HEK293 (cell line): Measurements from ENCODE around the gene LILRB5.

Experiments used
- CTCF ChIA-PET: fragments of 350-600 bp; formaldehyde crosslinking; extraction: SDS; loops from one replicate; lab custom pipeline; 2021; ENCODE audit warnings: antibody characterized with exemption; lab: Yijun Ruan, JAX
- POLR2A ChIA-PET: fragments of 300-600 bp; formaldehyde crosslinking; extraction: SDS; loops from one replicate; lab custom pipeline; 2020; ENCODE audit warnings: antibody characterized with exemption, inconsistent platforms; lab: Yijun Ruan, JAX
- H3K27ac ChIP-seq: fragments of 200-500 bp; sonication (Bioruptor generic); 2 replicates; pipeline ENCODE4 v1.5.1; 2014; ENCODE audit warnings: low read depth, low read length, control low read depth, inconsistent platforms; ENCODE audit errors: extremely low read depth
- H3K36me3 ChIP-seq, 2 experiments: fragments of 200-500 bp in 1 of 2; sonication (Bioruptor generic) in 1 of 2; 1 replicate in 1 of 2; 2 replicates in 1 of 2; pipeline ENCODE4 v1.5.1; 2014 to 2017; ENCODE audit warnings: inconsistent platforms in 2 of 2, low read length in 2 of 2; ENCODE audit not compliant: control insufficient read depth in 2 of 2, insufficient read depth in 1 of 2
- H3K4me1 ChIP-seq: fragments of 200-500 bp; sonication (Bioruptor generic); 2 replicates; pipeline ENCODE4 v1.5.1; 2014; ENCODE audit warnings: mild to moderate bottlenecking, low read length, inconsistent platforms; ENCODE audit not compliant: control insufficient read depth, insufficient read depth
- H3K4me3 ChIP-seq: 2 replicates; pipeline ENCODE4 v1.5.1; 2011; ENCODE audit warnings: low read depth, mild to moderate bottlenecking, control low read depth, low read length, moderate library complexity
- H3K9me3 ChIP-seq: fragments of 200-500 bp; sonication (Bioruptor generic); 2 replicates; pipeline ENCODE4 v1.5.1; 2014; ENCODE audit warnings: low read depth, low read length, inconsistent platforms; ENCODE audit not compliant: control insufficient read depth, insufficient read depth
- KLF1 ChIP-seq: fragments of 450-650 bp; formaldehyde crosslinking; IDR thresholded peaks from 2 replicates; pipeline ENCODE4 v1.5.1; 2016; ENCODE audit warnings: missing biosample characterization, missing genetic modification characterization
- KLF8 ChIP-seq: fragments of 450-650 bp; formaldehyde crosslinking; IDR thresholded peaks from 2 replicates; pipeline ENCODE4 v1.5.1; 2016; ENCODE audit warnings: missing biosample characterization, missing genetic modification characterization
- MEIS1 ChIP-seq: sonication (generic); formaldehyde crosslinking; IDR thresholded peaks from 2 replicates; pipeline ENCODE4 v1.8.1; 2022; ENCODE audit warnings: missing genetic modification reagents, mild to moderate bottlenecking, borderline replicate concordance
- RBAK ChIP-seq: fragments of 450-650 bp; formaldehyde crosslinking; IDR thresholded peaks from 2 replicates; pipeline ENCODE4 v1.5.1; 2016; ENCODE audit warnings: missing biosample characterization, missing genetic modification characterization
- SP7 ChIP-seq: fragments of 450-650 bp; formaldehyde crosslinking; IDR thresholded peaks from 2 replicates; pipeline ENCODE4 v1.5.1; 2016; ENCODE audit warnings: missing biosample characterization, missing genetic modification characterization
- ZBTB17 ChIP-seq: fragments of 450-650 bp; formaldehyde crosslinking; IDR thresholded peaks from 2 replicates; pipeline ENCODE4 v1.5.1; 2016; ENCODE audit warnings: missing biosample characterization, missing genetic modification characterization
- ZFP69B ChIP-seq: fragments of 450-650 bp; formaldehyde crosslinking; IDR thresholded peaks from 2 replicates; pipeline ENCODE4 v1.5.1; 2016; ENCODE audit warnings: missing biosample characterization, missing genetic modification characterization
- ZIC2 ChIP-seq: fragments of 450-650 bp; formaldehyde crosslinking; IDR thresholded peaks from 2 replicates; pipeline ENCODE4 v1.5.1; 2016; ENCODE audit warnings: missing biosample characterization, missing genetic modification characterization
- ZNF138 ChIP-seq: fragments of 450-650 bp; formaldehyde crosslinking; IDR thresholded peaks from 2 replicates; pipeline ENCODE4 v1.5.1; 2016; ENCODE audit warnings: missing biosample characterization, missing genetic modification characterization, borderline replicate concordance
- ZNF266 ChIP-seq: fragments of 450-650 bp; formaldehyde crosslinking; IDR thresholded peaks from 2 replicates; pipeline ENCODE4 v1.5.1; 2016; ENCODE audit warnings: missing biosample characterization, missing genetic modification characterization, low read depth
- ZNF292 ChIP-seq: fragments of 450-650 bp; formaldehyde crosslinking; IDR thresholded peaks from 2 replicates; pipeline ENCODE4 v1.5.1; 2016; ENCODE audit warnings: low read depth, missing biosample characterization, missing genetic modification characterization, borderline replicate concordance
- ZNF302 ChIP-seq: fragments of 450-650 bp; formaldehyde crosslinking; IDR thresholded peaks from 2 replicates; pipeline ENCODE4 v1.5.1; 2016; ENCODE audit warnings: missing biosample characterization, missing genetic modification characterization, low read depth
- ZNF423 ChIP-seq: fragments of 450-650 bp; formaldehyde crosslinking; IDR thresholded peaks from 2 replicates; pipeline ENCODE4 v1.5.1; 2016; ENCODE audit warnings: missing biosample characterization, missing genetic modification characterization
- ZNF558 ChIP-seq: fragments of 450-650 bp; formaldehyde crosslinking; IDR thresholded peaks from 2 replicates; pipeline ENCODE4 v1.5.1; 2016; ENCODE audit warnings: missing biosample characterization, missing genetic modification characterization
- ZNF561 ChIP-seq: fragments of 450-650 bp; IDR thresholded peaks from 2 replicates; pipeline ENCODE4 v1.5.1; 2018; ENCODE audit warnings: missing biosample characterization, missing genetic modification characterization, borderline replicate concordance
- ZNF596 ChIP-seq: fragments of 450-650 bp; IDR thresholded peaks from 2 replicates; pipeline ENCODE4 v1.5.0; 2018; ENCODE audit warnings: missing biosample characterization, mild to moderate bottlenecking, missing genetic modification characterization, moderate library complexity
- ZNF610 ChIP-seq: fragments of 450-650 bp; formaldehyde crosslinking; IDR thresholded peaks from 2 replicates; pipeline ENCODE4 v1.5.1; 2016; ENCODE audit warnings: missing biosample characterization, missing genetic modification characterization, borderline replicate concordance
- ZNF660 ChIP-seq: fragments of 450-650 bp; IDR thresholded peaks from 2 replicates; pipeline ENCODE4 v1.5.1; 2018; ENCODE audit warnings: missing biosample characterization, mild to moderate bottlenecking, missing genetic modification characterization
- TF ChIP-seq, protein P1 (sequence below): fragments of 450-650 bp; formaldehyde crosslinking; IDR thresholded peaks from 2 replicates; pipeline ENCODE4 v1.5.1; 2016; ENCODE audit warnings: missing biosample characterization, missing genetic modification characterization
- TF ChIP-seq, protein P2 (sequence below): fragments of 450-650 bp; IDR thresholded peaks from 2 replicates; pipeline ENCODE4 v1.5.1; 2018; ENCODE audit warnings: missing biosample characterization, missing genetic modification characterization
- TF ChIP-seq, protein P3 (sequence below): fragments of 450-650 bp; formaldehyde crosslinking; IDR thresholded peaks from 2 replicates; pipeline ENCODE4 v1.5.0; 2017; ENCODE audit warnings: missing biosample characterization, missing genetic modification characterization, borderline replicate concordance
- TF ChIP-seq, protein P4 (sequence below): fragments of 450-650 bp; formaldehyde crosslinking; IDR thresholded peaks from 2 replicates; pipeline ENCODE4 v1.5.1; 2017; ENCODE audit warnings: missing biosample characterization, missing genetic modification characterization

LILRB5 gene

DNA sequence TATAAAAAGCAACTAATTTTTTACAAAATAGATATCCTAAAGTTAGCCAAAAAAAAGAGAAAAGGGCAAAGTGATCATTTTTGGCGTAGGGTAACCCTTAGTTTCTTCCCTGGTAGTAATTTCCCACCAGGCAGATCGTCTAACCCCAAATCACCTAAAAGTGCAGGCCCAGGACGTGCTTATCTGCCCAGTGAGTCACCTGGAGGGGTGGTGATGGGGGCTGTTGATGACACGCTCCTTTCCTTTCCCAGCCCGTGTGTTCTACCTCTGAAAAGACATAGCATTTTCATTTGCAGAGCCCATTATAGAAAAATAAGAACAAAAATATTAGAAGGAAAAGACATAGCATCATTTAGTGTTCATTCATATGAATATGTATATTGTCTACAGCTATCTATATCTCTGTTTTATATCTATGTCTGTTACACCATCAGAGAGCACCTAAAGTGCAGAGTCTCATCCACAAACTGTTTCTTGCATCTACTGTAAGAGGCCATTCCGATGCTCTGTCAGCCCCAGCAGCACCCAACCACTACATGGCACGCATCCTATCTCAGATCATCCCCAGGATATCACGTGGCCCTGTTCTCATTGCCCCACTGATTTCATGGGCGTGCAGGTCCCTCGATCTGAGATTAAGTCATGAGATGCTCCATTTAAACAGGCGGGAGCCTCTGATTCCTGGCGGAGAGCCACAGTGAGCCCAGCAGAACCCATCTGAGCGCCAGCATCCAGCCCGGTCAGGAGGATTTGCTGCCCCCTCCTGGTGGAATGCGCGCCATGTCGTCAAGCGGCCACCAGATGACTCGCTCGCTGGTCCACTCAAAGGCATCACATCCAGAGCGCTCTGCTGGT lies 25.8 kb downstream of the LILRB5 start (continued):
- TF ChIP-seq, protein P1, sequence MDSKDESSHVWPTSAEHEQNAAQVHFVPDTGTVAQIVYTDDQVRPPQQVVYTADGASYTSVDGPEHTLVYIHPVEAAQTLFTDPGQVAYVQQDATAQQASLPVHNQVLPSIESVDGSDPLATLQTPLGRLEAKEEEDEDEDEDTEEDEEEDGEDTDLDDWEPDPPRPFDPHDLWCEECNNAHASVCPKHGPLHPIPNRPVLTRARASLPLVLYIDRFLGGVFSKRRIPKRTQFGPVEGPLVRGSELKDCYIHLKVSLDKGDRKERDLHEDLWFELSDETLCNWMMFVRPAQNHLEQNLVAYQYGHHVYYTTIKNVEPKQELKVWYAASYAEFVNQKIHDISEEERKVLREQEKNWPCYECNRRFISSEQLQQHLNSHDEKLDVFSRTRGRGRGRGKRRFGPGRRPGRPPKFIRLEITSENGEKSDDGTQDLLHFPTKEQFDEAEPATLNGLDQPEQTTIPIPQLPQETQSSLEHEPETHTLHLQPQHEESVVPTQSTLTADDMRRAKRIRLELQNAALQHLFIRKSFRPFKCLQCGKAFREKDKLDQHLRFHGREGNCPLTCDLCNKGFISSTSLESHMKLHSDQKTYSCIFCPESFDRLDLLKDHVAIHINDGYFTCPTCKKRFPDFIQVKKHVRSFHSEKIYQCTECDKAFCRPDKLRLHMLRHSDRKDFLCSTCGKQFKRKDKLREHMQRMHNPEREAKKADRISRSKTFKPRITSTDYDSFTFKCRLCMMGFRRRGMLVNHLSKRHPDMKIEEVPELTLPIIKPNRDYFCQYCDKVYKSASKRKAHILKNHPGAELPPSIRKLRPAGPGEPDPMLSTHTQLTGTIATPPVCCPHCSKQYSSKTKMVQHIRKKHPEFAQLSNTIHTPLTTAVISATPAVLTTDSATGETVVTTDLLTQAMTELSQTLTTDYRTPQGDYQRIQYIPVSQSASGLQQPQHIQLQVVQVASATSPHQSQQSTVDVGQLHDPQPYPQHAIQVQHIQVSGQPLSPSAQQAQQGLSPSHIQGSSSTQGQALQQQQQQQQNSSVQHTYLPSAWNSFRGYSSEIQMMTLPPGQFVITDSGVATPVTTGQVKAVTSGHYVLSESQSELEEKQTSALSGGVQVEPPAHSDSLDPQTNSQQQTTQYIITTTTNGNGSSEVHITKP (tag by site-specific recombination) = peak; percentile 68
- TF ChIP-seq ZNF561 (tag by site-specific recombination) = peak; percentile 76; the same call in 1 of the 2 replicates
- no peak for TF ChIP-seq ZNF302
- peak; percentile 45; the same call in 1 of the 2 replicates for TF ChIP-seq SP7
- TF ChIP-seq ZNF660 (tag by site-specific recombination) = peak; percentile 81
- no peak for TF ChIP-seq ZNF596 (tag by site-specific recombination)
- TF ChIP-seq ZNF610 (tag by site-specific recombination) = 0 out of 2 replicates have a peak, but pooled peaks have one; percentile 38
- 0 out of 2 replicates have a peak, but pooled peaks have one; percentile 18 for TF ChIP-seq ZIC2
- 0 out of 2 replicates have a peak, but pooled peaks have one; percentile 7 for TF ChIP-seq KLF1 (tag by site-specific recombination)
- peak; percentile 89 for TF ChIP-seq ZBTB17 (tag by site-specific recombination)

DNA sequence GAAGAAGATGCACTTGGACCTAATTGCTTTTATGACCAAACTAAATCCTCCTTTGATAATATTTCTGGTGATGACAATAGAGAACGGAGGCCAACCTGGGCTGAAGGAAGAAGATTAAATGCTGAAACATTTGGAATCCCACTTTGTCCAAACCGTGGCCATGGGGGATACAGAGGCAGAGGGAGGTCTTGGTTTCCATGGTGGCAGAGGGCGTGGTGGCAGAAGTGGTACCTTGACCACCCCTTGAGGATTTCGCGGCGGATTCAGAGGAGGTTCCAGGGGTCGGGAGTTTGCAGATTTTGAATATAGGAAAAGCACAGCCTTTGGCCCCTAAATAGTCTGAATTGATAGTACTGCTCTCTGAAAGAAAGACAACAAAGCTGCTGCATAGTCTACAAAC lies 27.0 kb downstream of the LILRB5 start:
- Histone ChIP-seq H3K4me1 (peaks cover 2% of the 10 kb centered on the region; the same call in 1 of the 2 replicates), H3K9me3 (no peaks in the 10 kb centered on the region; the same call in 1 of the 2 replicates), H3K36me3 (no peaks in the 10 kb centered on the region; a peak in 1 of 3 replicates), H3K4me3 (no peak overlapping the region), H3K27ac (no peak overlapping the region)
- CTCF ChIA-PET = interaction anchor here (0.7 kb wide), 1 partner anchor 24 kb away, joined by 4 read pairs; no protein-coding TSS in a partner anchor
- POLR2A ChIA-PET = interaction anchor here (0.6 to 0.8 kb wide), 3 partner anchors 40 to 60 kb away, joined by 3 read pairs; partner anchors contain the start of gene MBOAT7
- TF ChIP-seq ZNF292 (tag by site-specific recombination) (no peak), ZNF558 (tag by site-specific recombination) (no peak), MEIS1 (CRISPR knock-in tag) (no peak), ZNF138 (tag by site-specific recombination) (no peak), ZFP69B (no peak), ZNF423 (tag by site-specific recombination) (no peak), ZNF266 (tag by site-specific recombination) (no peak), KLF8 (tag by site-specific recombination) (no peak), RBAK (tag by site-specific recombination) (no peak)
- TF ChIP-seq, protein P2, sequence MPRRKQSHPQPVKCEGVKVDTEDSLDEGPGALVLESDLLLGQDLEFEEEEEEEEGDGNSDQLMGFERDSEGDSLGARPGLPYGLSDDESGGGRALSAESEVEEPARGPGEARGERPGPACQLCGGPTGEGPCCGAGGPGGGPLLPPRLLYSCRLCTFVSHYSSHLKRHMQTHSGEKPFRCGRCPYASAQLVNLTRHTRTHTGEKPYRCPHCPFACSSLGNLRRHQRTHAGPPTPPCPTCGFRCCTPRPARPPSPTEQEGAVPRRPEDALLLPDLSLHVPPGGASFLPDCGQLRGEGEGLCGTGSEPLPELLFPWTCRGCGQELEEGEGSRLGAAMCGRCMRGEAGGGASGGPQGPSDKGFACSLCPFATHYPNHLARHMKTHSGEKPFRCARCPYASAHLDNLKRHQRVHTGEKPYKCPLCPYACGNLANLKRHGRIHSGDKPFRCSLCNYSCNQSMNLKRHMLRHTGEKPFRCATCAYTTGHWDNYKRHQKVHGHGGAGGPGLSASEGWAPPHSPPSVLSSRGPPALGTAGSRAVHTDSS (tag by site-specific recombination) = no peak
- TF ChIP-seq, protein P3, sequence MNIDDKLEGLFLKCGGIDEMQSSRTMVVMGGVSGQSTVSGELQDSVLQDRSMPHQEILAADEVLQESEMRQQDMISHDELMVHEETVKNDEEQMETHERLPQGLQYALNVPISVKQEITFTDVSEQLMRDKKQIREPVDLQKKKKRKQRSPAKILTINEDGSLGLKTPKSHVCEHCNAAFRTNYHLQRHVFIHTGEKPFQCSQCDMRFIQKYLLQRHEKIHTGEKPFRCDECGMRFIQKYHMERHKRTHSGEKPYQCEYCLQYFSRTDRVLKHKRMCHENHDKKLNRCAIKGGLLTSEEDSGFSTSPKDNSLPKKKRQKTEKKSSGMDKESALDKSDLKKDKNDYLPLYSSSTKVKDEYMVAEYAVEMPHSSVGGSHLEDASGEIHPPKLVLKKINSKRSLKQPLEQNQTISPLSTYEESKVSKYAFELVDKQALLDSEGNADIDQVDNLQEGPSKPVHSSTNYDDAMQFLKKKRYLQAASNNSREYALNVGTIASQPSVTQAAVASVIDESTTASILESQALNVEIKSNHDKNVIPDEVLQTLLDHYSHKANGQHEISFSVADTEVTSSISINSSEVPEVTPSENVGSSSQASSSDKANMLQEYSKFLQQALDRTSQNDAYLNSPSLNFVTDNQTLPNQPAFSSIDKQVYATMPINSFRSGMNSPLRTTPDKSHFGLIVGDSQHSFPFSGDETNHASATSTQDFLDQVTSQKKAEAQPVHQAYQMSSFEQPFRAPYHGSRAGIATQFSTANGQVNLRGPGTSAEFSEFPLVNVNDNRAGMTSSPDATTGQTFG (tag by site-specific recombination) = no peak
- TF ChIP-seq, protein P4, sequence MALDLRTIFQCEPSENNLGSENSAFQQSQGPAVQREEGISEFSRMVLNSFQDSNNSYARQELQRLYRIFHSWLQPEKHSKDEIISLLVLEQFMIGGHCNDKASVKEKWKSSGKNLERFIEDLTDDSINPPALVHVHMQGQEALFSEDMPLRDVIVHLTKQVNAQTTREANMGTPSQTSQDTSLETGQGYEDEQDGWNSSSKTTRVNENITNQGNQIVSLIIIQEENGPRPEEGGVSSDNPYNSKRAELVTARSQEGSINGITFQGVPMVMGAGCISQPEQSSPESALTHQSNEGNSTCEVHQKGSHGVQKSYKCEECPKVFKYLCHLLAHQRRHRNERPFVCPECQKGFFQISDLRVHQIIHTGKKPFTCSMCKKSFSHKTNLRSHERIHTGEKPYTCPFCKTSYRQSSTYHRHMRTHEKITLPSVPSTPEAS (tag by site-specific recombination) = no peak
